GM10266 (cell line): Measurements from ENCODE around the gene VPS39.

ENCODE experiments used
- DNase-seq: peaks from one replicate; pipeline ENCODE4 v3.0.0; 2012; ENCODE audit errors: extremely low spot score
- CTCF ChIP-seq: IDR thresholded peaks from 2 replicates; pipeline ENCODE4 v1.5.1; 2012; ENCODE audit warnings: mild to moderate bottlenecking, low read depth; ENCODE audit not compliant: control insufficient read depth, insufficient read depth; ENCODE audit errors: missing control alignments

The VPS39 gene

GRCh38 chr15:42199126-42199525 is 9.0 kb downstream of the VPS39 start:
- no peak for TF ChIP-seq CTCF
- DNase-seq = no peak

GRCh38 chr15:42198516-42198915 is 9.6 kb downstream of the VPS39 start:
- DNase-seq = no peak
- no peak for TF ChIP-seq CTCF

- no peak for TF ChIP-seq CTCF
- DNase-seq = no peak
Observed at GRCh38 chr15:42194513-42194912, 13.6 kb downstream of the VPS39 start.

GRCh38 chr15:42193383-42193782 is 14.7 kb downstream of the VPS39 start:
- no peak for DNase-seq

DNA sequence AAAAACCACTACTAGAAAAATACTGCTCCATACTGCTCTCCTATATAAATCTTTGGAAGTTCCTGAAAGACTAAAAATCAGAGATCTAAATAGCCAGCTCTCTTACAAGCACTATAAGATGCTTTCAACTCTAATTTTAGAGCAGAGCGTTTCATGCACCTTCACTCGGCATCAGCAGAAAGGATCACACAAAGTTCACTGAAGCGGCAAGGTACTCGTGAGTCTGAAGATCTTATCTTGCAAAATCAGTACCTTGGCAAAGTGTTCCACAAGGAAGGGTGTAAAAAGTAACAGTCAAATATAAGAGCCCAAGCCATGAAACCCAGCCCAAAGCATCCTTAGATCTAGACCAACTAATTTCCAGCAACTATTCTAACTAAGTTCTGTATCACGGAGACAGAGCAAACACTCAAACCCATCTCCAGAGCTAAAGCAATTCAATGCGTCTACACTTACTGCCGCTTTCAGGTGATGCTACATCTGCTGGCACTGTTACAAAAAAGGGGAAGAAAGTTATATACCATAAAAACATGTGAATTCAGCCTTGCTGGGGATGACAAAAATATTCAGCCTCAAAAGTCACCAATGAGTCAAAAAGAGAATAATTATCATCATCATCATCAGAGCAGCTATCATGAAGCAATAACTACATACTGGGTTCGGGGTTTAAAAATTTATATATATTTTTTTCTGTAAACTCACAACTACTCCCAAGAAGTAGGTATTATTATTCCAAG is 16.3 kb downstream of the VPS39 start:
- no peak for DNase-seq
- no peak for TF ChIP-seq CTCF

More at GRCh38 chr15:42193383-42193782, 14.7 kb downstream of the VPS39 start:
- TF ChIP-seq CTCF = no peak

DNA sequence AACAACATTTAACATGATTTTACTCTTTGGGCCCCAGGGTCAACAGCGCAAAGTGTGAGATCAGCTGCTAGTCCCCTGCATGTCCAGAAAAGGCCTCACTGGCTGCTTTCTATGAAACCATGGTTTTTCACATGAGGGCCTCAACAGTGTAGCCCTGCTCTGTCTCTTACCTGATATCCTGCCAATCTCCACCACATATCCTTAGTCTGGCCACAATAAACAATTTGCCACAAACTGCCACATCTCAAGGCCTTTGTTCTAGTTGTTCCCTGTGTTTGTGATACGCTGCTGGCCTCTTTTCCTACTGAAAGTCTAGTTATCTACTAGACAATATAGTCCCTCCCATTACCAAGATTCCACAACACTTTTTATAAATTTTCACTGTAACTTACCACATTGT is 17.7 kb downstream of the VPS39 start:
- TF ChIP-seq CTCF = no peak
- no peak for DNase-seq

GRCh38 chr15:42185801-42186200 is 22.3 kb downstream of the VPS39 start:
- TF ChIP-seq CTCF = no peak
- no peak for DNase-seq
